ENCODE measurements around the gene RBMS3.
"Not testable (repeated sequence)": the region's sequence is repeated elsewhere in the genome, so short reads cannot be mapped to it uniquely, and the experiment has no call there.

RBMS3 gene

DNA sequence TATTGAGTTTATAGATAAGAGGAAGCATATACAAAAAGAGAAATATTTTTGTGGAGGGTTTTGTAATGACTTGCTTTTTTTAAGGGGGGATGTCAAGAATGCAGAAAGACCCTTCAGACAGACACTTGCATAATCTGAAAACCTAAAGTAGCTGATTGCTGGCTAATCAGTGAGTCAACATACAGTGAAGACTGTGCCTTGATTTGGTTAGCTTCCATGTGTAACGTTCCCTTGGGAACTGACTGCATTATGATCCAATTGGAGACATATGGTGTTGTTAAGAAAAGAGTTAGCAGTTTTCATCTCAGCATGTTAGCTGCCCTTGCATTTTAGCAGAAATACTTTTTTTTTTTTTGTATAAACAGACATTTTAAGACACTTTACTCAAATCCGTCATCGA lies 483.2 kb downstream of the RBMS3 start:
- DNase-seq (ENCODE audit: low spot score): no peak
- no peak for FAIRE-seq

- FAIRE-seq (no peak), DNase-seq (ENCODE audit: low spot score) (peak; percentile 41)
Measured at GRCh38 chr3:29764603-29765254, 483.9 kb downstream of the RBMS3 start.

GRCh38 chr3:29771602-29772001 lies 490.7 kb downstream of the RBMS3 start:
- DNase-seq (ENCODE audit: low spot score) (no peak), FAIRE-seq (no peak)

- FAIRE-seq (no peak), DNase-seq (ENCODE audit: low spot score) (no peak)
Measured at GRCh38 chr3:29772436-29772835, 491.6 kb downstream of the RBMS3 start.

GRCh38 chr3:29773481-29773880 lies 492.6 kb downstream of the RBMS3 start:
- FAIRE-seq: no peak
- DNase-seq (ENCODE audit: low spot score): no peak

- FAIRE-seq: no peak
- no peak for DNase-seq (ENCODE audit: low spot score)
Measured at GRCh38 chr3:29775340-29775739, 494.5 kb downstream of the RBMS3 start.

DNA sequence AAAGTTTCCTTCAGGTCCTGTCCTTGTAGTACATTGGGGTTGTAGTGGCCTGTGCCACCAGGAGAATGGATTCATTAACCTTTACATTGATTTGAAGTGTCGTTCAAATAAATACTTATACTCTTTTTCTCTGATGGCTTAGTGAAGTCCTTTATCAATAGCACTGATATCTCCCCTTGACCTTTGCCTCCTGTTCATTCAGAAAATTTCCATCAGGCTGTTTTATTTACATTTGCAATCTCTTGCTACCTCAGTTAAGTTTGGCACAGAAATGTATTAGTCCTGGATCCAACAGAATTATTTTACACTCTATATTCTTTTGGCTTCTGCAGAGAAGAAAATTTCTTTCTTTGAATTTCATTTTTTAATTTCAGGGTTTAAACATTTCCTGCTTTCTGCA lies 497.0 kb downstream of the RBMS3 start:
- FAIRE-seq: no peak
- DNase-seq (ENCODE audit: low spot score): no peak

DNA sequence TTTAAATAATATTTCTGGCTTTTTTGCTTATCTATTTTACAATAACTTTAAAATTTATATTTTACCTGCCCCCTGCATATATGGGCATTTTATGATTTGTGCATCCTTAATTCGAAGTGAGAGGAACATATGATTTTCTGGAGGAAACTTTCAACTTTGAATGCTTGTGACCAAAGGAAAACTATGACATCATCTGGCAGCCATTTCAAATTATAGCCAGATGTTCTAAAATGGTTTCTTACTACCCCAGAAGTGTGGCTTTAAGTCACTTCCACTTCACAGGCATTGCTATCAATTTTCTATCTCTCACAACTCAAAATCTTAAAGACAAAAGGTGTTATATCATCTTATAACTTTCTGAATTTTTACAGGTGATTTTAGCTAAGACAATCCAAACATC lies 508.8 kb downstream of the RBMS3 start:
- no peak for FAIRE-seq
- DNase-seq (ENCODE audit: low spot score): no peak

- DNase-seq (ENCODE audit: low spot score): no peak
- FAIRE-seq: no peak
Measured at GRCh38 chr3:29796808-29797207, 515.9 kb downstream of the RBMS3 start.

- FAIRE-seq: no peak
- DNase-seq (ENCODE audit: low spot score): no peak
Measured at GRCh38 chr3:29802057-29802456, 521.2 kb downstream of the RBMS3 start.

- FAIRE-seq: no peak
- no peak for DNase-seq (ENCODE audit: low spot score)
Measured at GRCh38 chr3:29804044-29804443, 523.2 kb downstream of the RBMS3 start.

GRCh38 chr3:29805757-29806156 lies 524.9 kb downstream of the RBMS3 start:
- FAIRE-seq: no peak
- DNase-seq (ENCODE audit: low spot score): no peak

DNA sequence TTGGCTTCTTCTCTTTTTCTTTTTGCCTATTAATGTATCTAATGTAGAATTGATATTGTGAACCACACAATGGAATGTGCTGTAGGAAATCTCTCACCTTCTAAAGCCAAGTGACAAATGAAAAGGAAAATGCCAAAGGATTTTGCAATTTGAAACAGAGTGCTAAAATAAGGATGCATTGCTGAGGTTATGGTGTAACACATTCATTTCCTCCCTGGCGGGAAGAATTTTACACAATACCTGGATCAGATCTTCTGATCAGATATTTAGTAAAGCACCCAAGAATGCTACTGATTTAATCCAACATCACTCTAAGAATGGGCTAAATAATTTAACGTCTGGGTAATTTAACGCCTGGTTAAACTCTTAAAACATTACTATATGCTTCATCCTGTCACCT lies 527.5 kb downstream of the RBMS3 start:
- FAIRE-seq; DNase-seq (ENCODE audit: low spot score): not testable (repeated sequence)

- DNase-seq (ENCODE audit: low spot score): no peak
- no peak for FAIRE-seq
Measured at GRCh38 chr3:29822071-29822470, 541.2 kb downstream of the RBMS3 start.

GRCh38 chr3:29823233-29823632 lies 542.4 kb downstream of the RBMS3 start:
- FAIRE-seq (no peak), DNase-seq (ENCODE audit: low spot score) (no peak)

- DNase-seq (ENCODE audit: low spot score) (no peak), FAIRE-seq (no peak)
Measured at GRCh38 chr3:29826712-29827111, 545.8 kb downstream of the RBMS3 start.

- no peak for FAIRE-seq
- DNase-seq (ENCODE audit: low spot score): no peak
Measured at GRCh38 chr3:29827756-29828155, 546.9 kb downstream of the RBMS3 start.

DNA sequence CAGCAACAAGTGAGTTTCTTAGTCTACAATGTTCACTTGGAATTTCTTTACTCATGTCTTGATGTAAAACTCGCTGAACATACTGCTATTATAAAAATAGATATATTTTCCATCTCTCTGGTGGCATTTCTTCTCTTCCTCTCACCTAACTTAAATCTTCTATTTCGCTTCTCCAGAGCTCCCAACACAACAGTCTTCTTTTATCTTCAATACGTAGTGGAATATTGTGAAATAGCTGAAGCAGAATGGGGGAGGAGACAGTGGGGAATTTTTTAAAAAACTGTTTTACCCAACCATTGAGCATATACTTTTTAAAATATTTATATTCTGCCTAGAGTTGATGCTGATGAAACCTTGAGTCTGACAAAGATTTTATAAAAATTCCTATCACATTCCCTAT lies 548.5 kb downstream of the RBMS3 start:
- FAIRE-seq (no peak), DNase-seq (ENCODE audit: low spot score) (no peak)

DNA sequence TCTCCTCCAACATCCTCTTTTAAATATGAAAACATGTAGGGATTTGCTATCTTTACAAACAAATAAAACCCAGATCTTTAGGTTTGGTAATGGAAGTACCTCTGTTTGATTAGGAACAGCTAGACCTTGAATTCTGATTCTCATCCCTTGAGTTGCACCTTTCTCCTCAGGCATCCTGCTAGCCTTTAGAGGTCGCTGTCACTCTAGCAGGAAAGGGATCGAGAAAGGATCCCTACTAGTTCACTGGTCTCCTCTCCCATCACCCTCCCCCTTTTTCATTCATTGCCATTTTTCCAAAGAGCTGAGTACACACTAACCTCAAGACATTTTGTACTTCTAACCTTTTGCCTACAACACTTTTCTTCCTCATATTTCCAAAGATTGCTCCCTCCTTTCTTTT lies 569.8 kb downstream of the RBMS3 start:
- DNase-seq (ENCODE audit: low spot score): no peak
- FAIRE-seq: no peak

GRCh38 chr3:29852767-29853166 lies 571.9 kb downstream of the RBMS3 start:
- no peak for FAIRE-seq
- DNase-seq (ENCODE audit: low spot score): no peak

DNA sequence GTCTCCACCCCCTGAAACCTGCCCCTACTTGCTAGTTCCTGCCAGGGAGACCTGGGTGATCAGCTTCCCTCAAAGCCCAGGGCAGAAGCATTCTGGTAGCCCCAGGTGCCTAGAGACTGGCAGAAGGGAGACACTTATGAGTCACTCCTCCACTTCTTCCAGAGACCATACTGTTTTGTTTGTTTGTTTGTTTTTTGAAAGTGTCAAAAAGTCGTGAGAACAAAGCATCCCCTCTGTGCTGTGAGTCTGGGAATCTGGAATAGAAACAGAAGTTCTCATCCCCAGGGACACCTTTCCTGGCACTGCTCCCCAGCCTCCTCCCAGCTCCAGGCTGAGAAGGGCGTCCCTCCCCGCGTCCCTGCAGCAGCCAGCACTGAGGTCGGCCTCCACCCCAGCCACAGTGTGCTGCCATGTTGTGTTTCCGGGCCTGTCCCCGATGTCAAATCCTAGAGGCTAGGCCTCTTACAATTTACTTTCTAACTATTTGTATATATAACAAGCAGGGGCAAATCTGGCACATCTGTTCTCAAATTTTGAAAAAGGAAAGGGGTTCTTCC lies 573.0 kb downstream of the RBMS3 start:
- FAIRE-seq: no peak
- DNase-seq (ENCODE audit: low spot score): no peak

DNA sequence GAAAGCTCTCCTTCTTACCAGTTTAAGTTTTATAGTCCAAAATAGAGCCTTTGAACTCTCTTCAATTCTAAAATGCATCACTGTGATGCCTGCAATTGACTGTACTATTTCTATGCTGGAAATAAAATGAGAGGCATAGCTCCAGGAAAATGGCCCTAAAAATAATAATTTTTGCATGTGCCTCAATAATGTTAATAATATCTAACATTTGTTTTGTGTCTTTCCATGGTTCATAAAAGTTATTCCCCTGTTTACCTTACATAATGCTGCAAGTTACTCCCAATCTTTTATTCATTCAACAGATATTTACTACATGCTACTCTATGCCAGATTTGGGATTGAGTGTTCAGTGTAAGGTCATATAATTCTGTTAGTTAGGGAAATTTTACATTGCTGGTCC lies 574.0 kb downstream of the RBMS3 start:
- DNase-seq (ENCODE audit: low spot score) (no peak), FAIRE-seq (no peak)

GRCh38 chr3:29859726-29860270 lies 578.9 kb downstream of the RBMS3 start:
- DNase-seq (ENCODE audit: low spot score): no peak
- no peak for FAIRE-seq
